GM19452 (cell line): ENCODE results near the gene OR4X2.
"Not testable (repeated sequence)": the region's sequence is repeated elsewhere in the genome, so short reads cannot be mapped to it uniquely, and the experiment has no call there.

ENCODE experiments used
- ATAC-seq: cut with Tn5 transposase; IDR thresholded peaks from one replicate; pipeline ENCODE4 v1.9.1; 2021; ENCODE audit not compliant: unreplicated experiment

The OR4X2 gene

GRCh38 chr11:48244804-48245203, at the start of gene OR4X2:
Gene OR4X2 (plus strand): TSS chr11:48245104. CDS start chr11:48245104, 0 bp downstream.
- ATAC-seq = no peak

DNA sequence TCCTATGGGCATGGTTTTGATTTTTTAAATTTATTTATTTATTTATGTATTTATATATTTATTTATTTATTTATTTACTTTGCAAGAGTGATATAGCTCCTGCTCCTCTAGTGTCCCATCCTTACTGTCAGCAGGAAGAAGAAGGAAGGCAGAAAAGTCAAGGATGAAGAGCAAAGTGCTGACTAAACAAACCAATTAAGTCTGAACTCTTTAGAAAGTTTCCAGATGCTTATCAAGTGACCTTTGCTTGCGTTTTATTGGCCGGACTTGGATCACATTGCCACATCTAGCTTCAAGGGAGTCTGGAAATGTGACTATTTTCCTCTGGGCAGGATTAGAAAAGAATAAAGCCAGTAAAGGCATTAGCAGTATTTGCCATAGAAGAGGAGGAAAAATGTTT, 37.0 kb upstream of the OR4X2 start:
- no peak for ATAC-seq

DNA sequence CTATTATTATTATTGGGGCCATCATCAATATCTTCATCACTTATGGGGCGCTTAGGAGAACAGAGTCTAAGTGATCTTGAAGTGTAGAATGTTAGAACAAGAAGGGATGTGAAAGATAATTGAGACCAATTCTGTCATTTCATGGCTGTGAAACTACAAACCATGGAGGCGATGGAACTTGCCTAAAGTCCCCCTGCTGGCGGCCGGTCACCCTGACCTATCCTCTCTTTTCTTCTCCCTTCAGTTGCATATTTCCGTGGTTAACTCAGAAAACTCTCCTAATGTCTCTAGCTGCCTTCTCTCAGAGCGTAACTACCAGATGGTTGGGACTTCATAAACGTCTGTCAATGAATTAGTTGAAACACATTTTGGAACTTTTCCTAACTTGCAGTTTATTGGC, 34.9 kb upstream of the OR4X2 start:
- ATAC-seq = no peak

DNA sequence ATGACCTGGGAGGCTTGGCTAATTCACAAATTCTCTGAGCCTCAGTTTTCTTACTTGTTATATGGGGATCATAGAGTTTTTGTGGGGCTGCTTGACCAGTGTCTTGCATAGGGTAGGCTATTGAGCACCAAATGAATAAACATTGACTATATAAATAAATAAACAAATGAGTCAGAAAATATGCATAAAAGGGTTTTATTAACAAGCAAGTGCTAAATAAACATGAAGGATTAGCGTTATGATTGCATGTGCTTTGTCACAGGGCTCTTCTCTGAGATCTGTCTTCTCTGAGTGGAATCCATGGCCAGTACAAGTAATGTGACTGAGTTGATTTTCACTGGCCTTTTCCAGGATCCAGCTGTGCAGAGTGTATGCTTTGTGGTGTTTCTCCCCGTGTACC, 28.4 kb upstream of the OR4X2 start, which contains the start of gene OR4B1:
TSS of gene OR4B1 (plus strand) at position 301 of the 400 bp plus-strand sequence. CDS start at position 301, 0 bp downstream.
- no peak for ATAC-seq

- no peak for ATAC-seq
Observed at GRCh38 chr11:48228761-48229160, 16.1 kb upstream of the OR4X2 start.

DNA sequence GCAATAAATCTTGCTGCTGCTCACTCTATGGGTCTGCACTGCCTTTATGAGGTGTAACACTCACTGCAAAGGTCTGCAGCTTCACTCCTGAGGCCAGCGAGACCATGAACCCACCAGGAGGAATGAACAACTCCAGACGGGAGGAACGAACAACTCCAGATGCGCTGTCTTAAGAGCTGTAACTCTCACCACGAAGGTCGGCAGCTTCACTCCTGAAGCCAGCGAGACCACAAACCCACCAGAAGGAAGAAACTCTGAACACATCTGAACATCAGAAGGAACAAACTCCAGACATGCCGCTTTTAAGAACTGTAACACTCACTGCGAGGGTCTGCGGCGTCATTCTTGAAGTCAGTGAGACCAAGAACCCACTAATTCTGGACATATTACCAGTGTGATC, 14.8 kb upstream of the OR4X2 start:
- ATAC-seq = not testable (repeated sequence)

GRCh38 chr11:48237727-48238126, 7.2 kb upstream of the OR4X2 start:
- no peak for ATAC-seq

DNA sequence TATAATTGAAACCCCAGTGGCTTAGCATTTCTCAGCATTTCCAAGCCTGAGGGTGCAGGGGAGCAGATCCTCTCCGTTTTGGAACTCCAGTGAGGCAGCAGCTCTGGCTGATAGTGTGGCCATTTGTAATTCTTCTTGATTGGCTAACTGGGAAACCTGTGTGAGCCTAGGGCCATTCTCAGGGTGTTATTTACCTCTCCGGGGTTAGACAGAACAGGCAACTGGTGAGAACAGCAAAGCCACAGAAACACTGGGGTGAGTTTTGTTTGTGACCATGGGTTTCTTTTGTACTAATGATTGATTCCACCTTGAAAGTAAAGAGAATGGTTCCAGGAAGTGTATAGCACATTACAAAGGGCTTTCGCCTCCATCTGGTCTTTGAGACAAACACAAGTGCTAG, 2.4 kb upstream of the OR4X2 start:
- ATAC-seq = no peak

DNA sequence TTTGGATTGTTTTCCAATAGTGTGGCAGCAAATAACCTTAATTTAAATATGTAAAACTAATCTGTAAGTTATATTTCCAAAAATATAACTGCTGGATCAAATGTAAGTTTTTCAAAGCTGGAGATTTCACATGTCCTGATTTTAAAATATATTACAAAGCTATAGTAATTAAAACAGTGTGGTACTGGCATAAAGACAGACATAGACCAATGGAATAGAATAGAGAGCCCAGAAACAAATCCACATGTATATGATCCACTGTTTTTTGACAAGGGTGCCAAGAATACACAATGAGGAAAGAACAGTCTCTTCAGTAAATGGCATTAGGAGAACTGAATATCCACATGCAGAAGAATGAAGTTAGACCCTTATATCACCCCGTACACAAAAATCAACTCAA, 4.0 kb downstream of the OR4X2 start:
- ATAC-seq = no peak

GRCh38 chr11:48261600-48261999, 16.7 kb downstream of the OR4X2 start:
- no peak for ATAC-seq

GRCh38 chr11:48263423-48263911, 18.6 kb downstream of the OR4X2 start, which contains the start of gene OR4X1:
Gene OR4X1 (plus strand): TSS chr11:48263861. CDS start chr11:48263861, 0 bp downstream.
- ATAC-seq = no peak

- ATAC-seq = no peak
Observed at GRCh38 chr11:48270621-48271020, 25.7 kb downstream of the OR4X2 start.

DNA sequence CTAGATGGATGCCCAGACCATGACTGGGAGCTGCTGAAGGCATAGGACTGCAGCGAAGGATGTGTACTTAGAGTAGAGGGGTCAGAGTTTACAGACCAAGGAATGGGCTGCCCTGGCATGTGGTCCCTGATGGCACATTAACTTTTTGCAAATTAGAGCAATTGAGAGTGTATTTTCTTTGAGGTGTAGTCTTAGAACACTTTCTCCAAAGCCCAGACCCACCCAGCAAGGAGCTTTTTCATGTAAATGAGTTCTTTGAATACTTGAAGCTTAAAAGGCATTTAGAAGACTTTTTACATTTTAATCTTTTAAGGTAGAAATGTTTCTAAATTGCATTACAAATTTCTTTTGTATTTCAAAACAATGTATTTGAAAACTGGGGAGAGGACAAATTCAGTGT, 27.7 kb downstream of the OR4X2 start:
- ATAC-seq = no peak
